Endothelial cell of umbilical vein (primary cell): ENCODE data around the gene PRPF40B. TPM values are rescaled to one million over a fixed set of nuclear protein-coding genes. Genes with fewer than 3 reads are reported as not detected.

Experiments used
- BruUV-seq: library from RNA; stranded (reverse); fragments of 400-500 nt; replicated peaks from 2 replicates; lab custom pipeline; 2021; lab: Mats Ljungman, UMichigan
- CTCF ChIA-PET: fragments of 300-600, 350-600 bp; sonication (Branson Sonifier 250); formaldehyde crosslinking; loops from one replicate; lab custom pipeline; 2021; ENCODE audit warnings: antibody characterized with exemption, inconsistent platforms; lab: Charles Lee
- POLR2A ChIA-PET: fragments of 300-600, 350-600 bp; sonication (Branson Sonifier 250); formaldehyde crosslinking; loops from one replicate; lab custom pipeline; 2021; ENCODE audit warnings: antibody characterized with exemption, inconsistent platforms; lab: Charles Lee
- DNase-seq: peaks from one replicate; pipeline ENCODE4 v3.0.0-alpha.2; 2011; ENCODE audit warnings: low read depth, low spot score
- FAIRE-seq: peaks from 2 replicates; lab custom pipeline; 2011; peaks lifted over from hg19 to GRCh38; lab: Jason Lieb, UNC
- H2AFZ ChIP-seq: 2 replicates; pipeline ENCODE4 v1.6.0; 2012; ENCODE audit warnings: low read depth, low read length, control low read depth, inconsistent platforms
- H3K27ac ChIP-seq: 2 replicates; pipeline ENCODE4 v1.5.1; 2011; ENCODE audit warnings: low read depth, mild to moderate bottlenecking, control low read depth, low read length, moderate library complexity; ENCODE audit not compliant: insufficient read depth
- H3K27me3 ChIP-seq, 2 experiments: 2 replicates each; pipeline versions ENCODE4 v1.6.0 to v1.6.1; 2011; ENCODE audit warnings: low read length in 2 of 2, mixed read lengths in 1 of 2; ENCODE audit not compliant: control insufficient read depth in 2 of 2, insufficient read depth in 2 of 2
- H3K36me3 ChIP-seq, 2 experiments: 2 replicates in 1 of 2; 3 replicates in 1 of 2; pipeline ENCODE4 v1.5.1; 2011; ENCODE audit warnings: low read length in 2 of 2, mild to moderate bottlenecking in 1 of 2, moderate library complexity in 1 of 2; ENCODE audit not compliant: control insufficient read depth in 2 of 2, insufficient read depth in 2 of 2; ENCODE audit errors: extremely low read depth in 1 of 2
- H3K4me1 ChIP-seq: 3 replicates; pipeline ENCODE4 v1.5.1; 2011; ENCODE audit warnings: mild to moderate bottlenecking, low read length; ENCODE audit not compliant: control insufficient read depth, insufficient read depth; ENCODE audit errors: extremely low read depth
- H3K4me2 ChIP-seq: 2 replicates; pipeline ENCODE4 v1.6.1; 2011; ENCODE audit warnings: low read length, control low read depth, mixed read lengths; ENCODE audit not compliant: insufficient read depth
- H3K4me3 ChIP-seq, 3 experiments: fragments of 200-600 bp in 1 of 3; sonication (generic), shearing (Covaris generic) in 1 of 3; replicated peaks in 1 of 3; 2 replicates each; pipeline ENCODE4 v1.5.1; 2011 to 2016; ENCODE audit warnings: control low read depth in 3 of 3, low read length in 3 of 3, mild to moderate bottlenecking in 2 of 3, inconsistent platforms in 1 of 3, low read depth in 1 of 3, moderate library complexity in 1 of 3; ENCODE audit not compliant: insufficient read depth in 1 of 3
- H3K79me2 ChIP-seq: 2 replicates; pipeline ENCODE4 v1.6.0; 2012; ENCODE audit warnings: low read length, inconsistent platforms; ENCODE audit not compliant: control insufficient read depth, insufficient read depth
- H3K9ac ChIP-seq: replicated peaks from 2 replicates; pipeline ENCODE3; 2011; ENCODE audit warnings: low read length, control low read depth; ENCODE audit not compliant: insufficient read depth; ENCODE audit errors: extremely low read depth
- H3K9me1 ChIP-seq: replicated peaks from 3 replicates; pipeline ENCODE4 v1.6.0; 2011; ENCODE audit warnings: mild to moderate bottlenecking, low read length; ENCODE audit not compliant: control insufficient read depth, insufficient read depth; ENCODE audit errors: extremely low read depth
- H3K9me3 ChIP-seq: replicated peaks from 2 replicates; pipeline ENCODE4 v1.5.1; 2012; ENCODE audit warnings: low read length, inconsistent platforms; ENCODE audit not compliant: control insufficient read depth, insufficient read depth
- H4K20me1 ChIP-seq: replicated peaks from 2 replicates; pipeline ENCODE3; 2011; ENCODE audit warnings: mild to moderate bottlenecking, low read length; ENCODE audit not compliant: control insufficient read depth, insufficient read depth; ENCODE audit errors: extremely low read depth
- CTCF ChIP-seq, 2 donors: IDR thresholded peaks; 1 replicate in 1 of 2; 2 replicates in 1 of 2; pipeline ENCODE4 v1.5.1; 2011; ENCODE audit warnings: low read length in 2 of 2, mild to moderate bottlenecking in 2 of 2, moderate library complexity in 2 of 2, control low read depth in 1 of 2, inconsistent platforms in 1 of 2, low read depth in 1 of 2; ENCODE audit not compliant: insufficient read depth in 1 of 2; ENCODE audit errors: extremely low read depth in 1 of 2
- EZH2 ChIP-seq: IDR thresholded peaks from 2 replicates; pipeline ENCODE4 v1.6.1; 2012; ENCODE audit warnings: borderline replicate concordance, low read depth, mild to moderate bottlenecking, moderate library complexity, low read length, inconsistent platforms; ENCODE audit not compliant: severe bottlenecking
- FOS ChIP-seq: IDR thresholded peaks from 2 replicates; pipeline ENCODE4 v1.6.1; 2011; ENCODE audit warnings: mild to moderate bottlenecking, low read length, moderate library complexity, borderline replicate concordance; ENCODE audit not compliant: insufficient read depth
- GATA2 ChIP-seq: IDR thresholded peaks from 2 replicates; pipeline ENCODE4 v1.7.0; 2011; ENCODE audit warnings: low read depth, mild to moderate bottlenecking, moderate library complexity, mixed read lengths, low read length; ENCODE audit not compliant: insufficient read length, insufficient read depth
- JUN ChIP-seq: IDR thresholded peaks from 2 replicates; pipeline ENCODE4 v1.6.1; 2011; ENCODE audit warnings: borderline replicate concordance, low read depth; ENCODE audit not compliant: insufficient read length, insufficient read depth
- MAX ChIP-seq: IDR thresholded peaks from 2 replicates; pipeline ENCODE4 v1.6.1; 2011; ENCODE audit not compliant: insufficient read depth, insufficient read length
- MYC ChIP-seq: IDR thresholded peaks from one replicate; pipeline ENCODE4 v1.6.1; 2011; ENCODE audit warnings: mild to moderate bottlenecking, low read depth, low read length
- POLR2A ChIP-seq: IDR thresholded peaks from 2 replicates; pipeline ENCODE4 v1.6.1; 2012; ENCODE audit warnings: low read depth, mild to moderate bottlenecking, control low read depth, low read length
- POLR2AphosphoS5 ChIP-seq: IDR thresholded peaks from 2 replicates; pipeline ENCODE4 v1.6.1; 2012; ENCODE audit warnings: low read depth, mild to moderate bottlenecking, control low read depth, low read length, moderate library complexity; ENCODE audit not compliant: insufficient read depth
- dilution Hi-C: fragments of 300-500 bp; cut with MboI; formaldehyde crosslinking; loops from one replicate; pipeline ENCODE4 v1.15.0; 2019; ENCODE audit warnings: low sequenced_read_pairs; ENCODE audit not compliant: extremely low pct_ligation_motif_present
- intact Hi-C: fragments of 100-400 bp; cut with micrococcal nuclease; formaldehyde crosslinking; loops from one replicate; pipeline ENCODE4 v1.10.0; 2022
- polyA plus RNA-seq, 4 experiments: library from polyadenylated mRNA; depleted of rRNA in 3 of 4; stranded (reverse) in 3 of 4; unstranded in 1 of 4; fragments of >200 nt; gene quantifications; 2 replicates each; pipeline versions ENCODE4 v1.2.1 to v1.2.3, GENCODE V29; 2011 to 2012; ENCODE audit warnings: missing spikeins in 1 of 4
- small RNA-seq: library from RNA; depleted of rRNA; stranded (forward); fragments of <200 nt; gene quantifications from one replicate; pipeline ENCODE3, GENCODE V24; 2012; ENCODE audit warnings: low replicate concordance, low read depth; ENCODE audit not compliant: insufficient read depth, insufficient read length
- total RNA-seq: library from RNA; stranded (reverse); gene quantifications from 2 replicates; pipeline ENCODE4 v1.2.3, GENCODE V29; 2021

PRPF40B gene
- total and polyA plus RNA-seq, 2 donors (not counting 3 experiments of a cell fraction or from before 2014, with no cell fraction given) = 5.4 to 9.9 TPM

GRCh38 chr12:49693931-49694444, 70.6 kb downstream of the PRPF40B start:
- H3K9me1 ChIP-seq = no peaks in the 10 kb centered on the region
- H3K9ac ChIP-seq = no peak overlapping the region
- peaks cover 13% of the 10 kb centered on the region for H4K20me1 ChIP-seq
- no peaks in the 10 kb centered on the region for H3K27me3 ChIP-seq
- intact Hi-C loops = no loop called here
- no peak for FAIRE-seq
- ChIA-PET POLR2A (no interaction called here), CTCF (no interaction called here)
- peaks cover 87% of the 10 kb centered on the region for H3K79me2 ChIP-seq
- dilution Hi-C loops = no loop called here
- H3K4me2 ChIP-seq = no peak overlapping the region
- no peak for DNase-seq
- no peaks in the 10 kb centered on the region for H3K9me3 ChIP-seq
- TF ChIP-seq JUN (no peak), MAX (no peak), EZH2 (no peak), POLR2AphosphoS5 (no peak), FOS (no peak), GATA2 (no peak), MYC (no peak), CTCF (IDR thresholded peaks at IDR 0.05; ENCODE audit: extremely low read depth in 1 of 2, insufficient read depth in 1 of 2, low read depth in 1 of 2, low read length in 2 of 2) (no peak), POLR2A (no peak)
- H3K27ac ChIP-seq = no peak overlapping the region
- H2AFZ ChIP-seq = no peak overlapping the region
- H3K4me1 ChIP-seq = peaks cover 10% of the 10 kb centered on the region
- BruUV-seq = no TSS peak
- H3K4me3 ChIP-seq = no peak overlapping the region
- no peaks in the 10 kb centered on the region for H3K36me3 ChIP-seq

Small RNAs within 50 kb of the gene (small RNA-seq; reads per million reads assigned to genes)
- not detected for gene HIGD1AP9
- gene POLR2KP1 = 0.66 reads per million
- gene RNU6-834P = not detected

Other genes starting within 250 kb of the PRPF40B start
- 0.13 and 0.18 TPM in 2 replicates for gene KCNH3, start 84.5 kb upstream of the PRPF40B start, total RNA-seq
- gene KCNH3, start 84.5 kb upstream of the PRPF40B start, polyA plus RNA-seq = 0.13 and 0.14 TPM in 2 replicates
- 71.1 and 78.5 TPM in 2 replicates for gene MCRS1, start 55.4 kb upstream of the PRPF40B start, total RNA-seq
- 99.3 and 110 TPM in 2 replicates for gene MCRS1, start 55.4 kb upstream of the PRPF40B start, polyA plus RNA-seq
- 0.21 and 0.33 TPM in 2 replicates for gene FAM186B, start 17.9 kb upstream of the PRPF40B start, total RNA-seq
- gene FAM186B, start 17.9 kb upstream of the PRPF40B start, polyA plus RNA-seq = 0.10 and 0.11 TPM in 2 replicates
- 93.2 and 93.3 TPM in 2 replicates for gene FMNL3, start 83.8 kb downstream of the PRPF40B start, total RNA-seq
- gene FMNL3, start 83.8 kb downstream of the PRPF40B start, polyA plus RNA-seq = 33.6 and 35.1 TPM in 2 replicates
- 393 and 395 TPM in 2 replicates for gene TMBIM6, start 118.0 kb downstream of the PRPF40B start, total RNA-seq
- gene TMBIM6, start 118.0 kb downstream of the PRPF40B start, polyA plus RNA-seq = 545 and 579 TPM in 2 replicates
- gene NCKAP5L, start 204.9 kb downstream of the PRPF40B start, total RNA-seq = 46.1 and 52.1 TPM in 2 replicates
- gene NCKAP5L, start 204.9 kb downstream of the PRPF40B start, polyA plus RNA-seq = 17.4 and 22.7 TPM in 2 replicates
- 2.5 and 3.1 TPM in 2 replicates for gene BCDIN3D, start 219.5 kb downstream of the PRPF40B start, total RNA-seq
- 1.8 TPM in 2 replicates for gene BCDIN3D, start 219.5 kb downstream of the PRPF40B start, polyA plus RNA-seq